ENCODE results near the gene MMP2. TPM values are rescaled to one million over a fixed set of nuclear protein-coding genes. Genes with fewer than 3 reads are reported as not detected.

Gene MMP2
- not detected for polyA plus RNA-seq (2012; ENCODE audit: low read depth, missing spikeins)

DNA sequence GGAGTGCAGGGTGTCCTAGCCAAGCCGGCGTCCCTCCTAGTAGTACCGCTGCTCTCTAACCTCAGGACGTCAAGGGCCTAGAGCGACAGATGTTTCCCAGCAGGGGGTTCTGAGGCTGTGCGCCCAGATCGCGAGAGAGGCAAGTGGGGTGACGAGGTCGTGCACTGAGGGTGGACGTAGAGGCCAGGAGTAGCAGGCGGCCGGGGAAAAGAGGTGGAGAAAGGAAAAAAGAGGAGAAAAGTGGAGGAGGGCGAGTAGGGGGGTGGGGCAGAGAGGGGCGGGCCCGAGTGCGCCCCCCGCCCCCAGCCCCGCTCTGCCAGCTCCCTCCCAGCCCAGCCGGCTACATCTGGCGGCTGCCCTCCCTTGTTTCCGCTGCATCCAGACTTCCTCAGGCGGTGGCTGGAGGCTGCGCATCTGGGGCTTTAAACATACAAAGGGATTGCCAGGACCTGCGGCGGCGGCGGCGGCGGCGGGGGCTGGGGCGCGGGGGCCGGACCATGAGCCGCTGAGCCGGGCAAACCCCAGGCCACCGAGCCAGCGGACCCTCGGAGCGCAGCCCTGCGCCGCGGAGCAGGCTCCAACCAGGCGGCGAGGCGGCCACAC is at the start of gene MMP2:
MMP2 (plus strand) TSS at position 372 of the 603 bp plus-strand sequence. CDS start 282 bp downstream, outside the sequence.
- TF ChIP-seq POU2F2 (IDR thresholded peaks at IDR 0.05; ENCODE audit: low read depth, low read length) (no peak), POLR2A (IDR thresholded peaks at IDR 0.05; ENCODE audit: low read depth, low read length) (no peak), TAF1 (IDR thresholded peaks at IDR 0.05; ENCODE audit: low read depth, low read length) (no peak), PAX5 (IDR thresholded peaks at IDR 0.05; ENCODE audit: insufficient read depth, low read length, severe bottlenecking) (no peak), POLR2AphosphoS5 (IDR thresholded peaks at IDR 0.05; ENCODE audit: low read depth, low read length) (no peak), SPI1 (IDR thresholded peaks at IDR 0.05; ENCODE audit: low read depth, low read length) (no peak)
- DNase-seq (ENCODE audit: insufficient read length, low spot score) (no peak), FAIRE-seq (no peak)

GRCh38 chr16:55433030-55433429 is 46.0 kb upstream of the MMP2 start:
- FAIRE-seq: no peak

GRCh38 chr16:55433535-55433934 is 45.5 kb upstream of the MMP2 start:
- FAIRE-seq (no peak), DNase-seq (ENCODE audit: insufficient read length, low spot score) (no peak)
- TF ChIP-seq POLR2AphosphoS5 (IDR thresholded peaks at IDR 0.05; ENCODE audit: low read depth, low read length) (no peak), PAX5 (IDR thresholded peaks at IDR 0.05; ENCODE audit: insufficient read depth, low read length, severe bottlenecking) (no peak), POU2F2 (IDR thresholded peaks at IDR 0.05; ENCODE audit: low read depth, low read length) (no peak), SPI1 (IDR thresholded peaks at IDR 0.05; ENCODE audit: low read depth, low read length) (no peak), POLR2A (IDR thresholded peaks at IDR 0.05; ENCODE audit: low read depth, low read length) (no peak), TAF1 (IDR thresholded peaks at IDR 0.05; ENCODE audit: low read depth, low read length) (no peak)

More at GRCh38 chr16:55433030-55433429, 46.0 kb upstream of the MMP2 start:
- no peak for TF ChIP-seq PAX5 (IDR thresholded peaks at IDR 0.05; ENCODE audit: insufficient read depth, low read length, severe bottlenecking)
- no peak for TF ChIP-seq SPI1 (IDR thresholded peaks at IDR 0.05; ENCODE audit: low read depth, low read length)
- DNase-seq (ENCODE audit: insufficient read length, low spot score): no peak

- DNase-seq (ENCODE audit: insufficient read length, low spot score) (no peak), FAIRE-seq (no peak)
- no peak for TF ChIP-seq PAX5 (IDR thresholded peaks at IDR 0.05; ENCODE audit: insufficient read depth, low read length, severe bottlenecking)
- no peak for TF ChIP-seq TAF1 (IDR thresholded peaks at IDR 0.05; ENCODE audit: low read depth, low read length)
- TF ChIP-seq POLR2AphosphoS5 (IDR thresholded peaks at IDR 0.05; ENCODE audit: low read depth, low read length): no peak
- TF ChIP-seq SPI1 (IDR thresholded peaks at IDR 0.05; ENCODE audit: low read depth, low read length): no peak
- TF ChIP-seq POU2F2 (IDR thresholded peaks at IDR 0.05; ENCODE audit: low read depth, low read length): no peak
- no peak for TF ChIP-seq POLR2A (IDR thresholded peaks at IDR 0.05; ENCODE audit: low read depth, low read length)
These were observed 45.0 kb upstream of the MMP2 start for GRCh38 chr16:55434000-55434399.

GRCh38 chr16:55435387-55435786 is 43.6 kb upstream of the MMP2 start:
- FAIRE-seq (no peak), DNase-seq (ENCODE audit: insufficient read length, low spot score) (no peak)
- no peak for TF ChIP-seq POLR2AphosphoS5 (IDR thresholded peaks at IDR 0.05; ENCODE audit: low read depth, low read length)
- no peak for TF ChIP-seq POU2F2 (IDR thresholded peaks at IDR 0.05; ENCODE audit: low read depth, low read length)
- no peak for TF ChIP-seq SPI1 (IDR thresholded peaks at IDR 0.05; ENCODE audit: low read depth, low read length)
- TF ChIP-seq PAX5 (IDR thresholded peaks at IDR 0.05; ENCODE audit: insufficient read depth, low read length, severe bottlenecking): no peak
- no peak for TF ChIP-seq TAF1 (IDR thresholded peaks at IDR 0.05; ENCODE audit: low read depth, low read length)
- TF ChIP-seq POLR2A (IDR thresholded peaks at IDR 0.05; ENCODE audit: low read depth, low read length): no peak

GRCh38 chr16:55436587-55436986 is 42.4 kb upstream of the MMP2 start:
- FAIRE-seq: no peak
- TF ChIP-seq POLR2AphosphoS5 (IDR thresholded peaks at IDR 0.05; ENCODE audit: low read depth, low read length): no peak
- no peak for TF ChIP-seq PAX5 (IDR thresholded peaks at IDR 0.05; ENCODE audit: insufficient read depth, low read length, severe bottlenecking)
- TF ChIP-seq POLR2A (IDR thresholded peaks at IDR 0.05; ENCODE audit: low read depth, low read length): no peak
- TF ChIP-seq POU2F2 (IDR thresholded peaks at IDR 0.05; ENCODE audit: low read depth, low read length): no peak

DNA sequence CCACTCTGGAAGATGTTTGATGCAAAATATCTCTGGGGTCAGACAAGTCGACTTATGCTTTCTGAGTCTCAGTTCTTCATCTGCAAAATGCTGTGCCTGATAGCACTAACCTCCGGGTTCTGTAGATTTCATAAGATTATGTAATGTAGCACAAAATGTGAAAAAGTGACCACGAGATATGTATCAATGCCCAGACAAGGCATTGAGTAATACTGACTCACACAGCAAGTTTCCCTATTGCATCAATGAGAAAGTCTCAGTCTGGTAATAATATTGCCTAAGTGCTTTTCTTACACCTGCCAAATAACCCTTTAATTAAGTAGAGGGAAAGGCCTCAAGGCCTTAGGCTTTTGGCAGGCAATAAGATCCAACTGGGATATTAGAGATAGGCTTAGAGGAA is 41.4 kb upstream of the MMP2 start:
- DNase-seq (ENCODE audit: insufficient read length, low spot score): no peak
- no peak for FAIRE-seq
- TF ChIP-seq SPI1 (IDR thresholded peaks at IDR 0.05; ENCODE audit: low read depth, low read length) (no peak), POLR2A (IDR thresholded peaks at IDR 0.05; ENCODE audit: low read depth, low read length) (no peak), PAX5 (IDR thresholded peaks at IDR 0.05; ENCODE audit: insufficient read depth, low read length, severe bottlenecking) (no peak), TAF1 (IDR thresholded peaks at IDR 0.05; ENCODE audit: low read depth, low read length) (no peak), POU2F2 (IDR thresholded peaks at IDR 0.05; ENCODE audit: low read depth, low read length) (no peak), POLR2AphosphoS5 (IDR thresholded peaks at IDR 0.05; ENCODE audit: low read depth, low read length) (no peak)

More at GRCh38 chr16:55436587-55436986, 42.4 kb upstream of the MMP2 start:
- DNase-seq (ENCODE audit: insufficient read length, low spot score): no peak

DNA sequence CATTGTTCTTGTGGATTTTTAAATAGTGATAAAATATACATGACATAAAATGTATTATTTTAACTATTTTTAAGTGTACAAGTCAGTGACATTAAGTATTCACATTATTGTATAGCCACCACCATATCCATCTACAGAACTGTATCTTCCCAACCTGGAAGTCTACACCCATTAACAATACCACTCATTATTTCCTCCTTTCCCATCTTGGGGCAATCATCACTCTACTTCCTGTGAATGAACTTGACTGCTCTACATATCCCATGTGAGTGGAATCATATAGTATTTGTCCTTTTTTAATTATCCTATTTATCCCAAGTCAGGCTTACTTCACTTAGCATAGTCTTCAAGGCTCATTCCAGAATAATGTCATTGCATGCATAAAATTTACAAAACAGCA is 40.7 kb upstream of the MMP2 start:
- FAIRE-seq (no peak), DNase-seq (ENCODE audit: insufficient read length, low spot score) (no peak)
- TF ChIP-seq SPI1 (IDR thresholded peaks at IDR 0.05; ENCODE audit: low read depth, low read length): no peak
- TF ChIP-seq POU2F2 (IDR thresholded peaks at IDR 0.05; ENCODE audit: low read depth, low read length): no peak
- no peak for TF ChIP-seq POLR2AphosphoS5 (IDR thresholded peaks at IDR 0.05; ENCODE audit: low read depth, low read length)
- no peak for TF ChIP-seq PAX5 (IDR thresholded peaks at IDR 0.05; ENCODE audit: insufficient read depth, low read length, severe bottlenecking)
- no peak for TF ChIP-seq POLR2A (IDR thresholded peaks at IDR 0.05; ENCODE audit: low read depth, low read length)
- TF ChIP-seq TAF1 (IDR thresholded peaks at IDR 0.05; ENCODE audit: low read depth, low read length): no peak

DNA sequence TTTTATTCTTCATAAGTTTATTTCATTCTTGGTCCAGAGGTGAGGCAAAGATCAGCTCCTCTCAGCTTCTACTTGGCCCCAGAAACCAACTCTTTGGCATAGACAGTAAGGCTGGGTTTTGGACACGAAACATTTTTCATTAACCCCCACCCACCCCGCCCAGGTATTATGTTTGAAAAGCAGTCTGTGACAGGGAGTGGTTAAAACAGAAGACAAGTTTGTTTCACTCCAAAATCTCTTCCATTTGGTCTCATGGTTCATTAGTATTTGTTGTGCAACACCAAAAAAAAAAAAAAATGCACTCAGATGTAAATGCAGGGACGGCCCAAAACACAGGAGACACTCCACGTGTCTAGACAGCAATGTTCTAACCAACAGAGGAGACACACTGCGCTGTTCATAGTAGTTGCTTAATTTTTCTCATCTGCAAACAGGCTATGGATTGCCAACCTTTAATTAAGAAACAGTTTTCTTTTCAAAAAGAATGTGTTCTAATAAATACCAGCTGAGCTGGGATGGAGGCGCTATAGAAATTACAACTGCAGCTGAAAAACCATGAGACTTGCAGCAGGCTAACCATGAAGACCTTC is 39.8 kb upstream of the MMP2 start:
- TF ChIP-seq TAF1 (IDR thresholded peaks at IDR 0.05; ENCODE audit: low read depth, low read length): no peak
- no peak for TF ChIP-seq SPI1 (IDR thresholded peaks at IDR 0.05; ENCODE audit: low read depth, low read length)
- no peak for TF ChIP-seq POLR2A (IDR thresholded peaks at IDR 0.05; ENCODE audit: low read depth, low read length)
- TF ChIP-seq POU2F2 (IDR thresholded peaks at IDR 0.05; ENCODE audit: low read depth, low read length): no peak
- TF ChIP-seq POLR2AphosphoS5 (IDR thresholded peaks at IDR 0.05; ENCODE audit: low read depth, low read length): no peak
- no peak for TF ChIP-seq PAX5 (IDR thresholded peaks at IDR 0.05; ENCODE audit: insufficient read depth, low read length, severe bottlenecking)
- FAIRE-seq (no peak), DNase-seq (ENCODE audit: insufficient read length, low spot score) (no peak)

Data from GM12891 (cell line).